Measurements from ENCODE around the gene C11orf91.

C11orf91 gene

DNA sequence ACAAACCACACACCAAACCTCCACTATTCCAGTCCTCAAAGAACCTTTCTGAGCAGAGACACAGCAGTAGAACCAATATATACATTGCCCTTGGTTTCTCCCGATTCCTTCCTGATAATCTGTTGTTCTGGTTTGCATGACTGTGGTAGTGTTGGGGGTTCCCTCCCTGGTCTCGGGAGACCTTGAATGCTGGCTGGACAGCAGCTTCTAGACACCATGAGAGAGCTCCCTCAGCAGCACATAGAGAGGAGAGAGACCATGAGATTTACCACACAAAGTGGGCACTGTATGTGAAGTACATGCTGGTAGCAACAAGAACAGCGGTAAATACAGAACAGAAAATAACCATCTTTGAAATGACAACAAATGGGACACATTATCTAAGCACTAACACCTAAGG, 2.6 kb downstream of the C11orf91 start:
- Mint-ChIP-seq H3K36me3 (ENCODE audit: low read depth) (no peaks in the 10 kb centered on the region), H3K4me3 (no peak overlapping the region), H3K27ac (peak overlapping the region in 2 of 3 experiments; percentile 4 to 5), H3K4me1 (peaks cover 45% of the 10 kb centered on the region), H3K27me3 (ENCODE audit: low read depth) (no peaks in the 10 kb centered on the region), H3K9me3 (no peaks in the 10 kb centered on the region)
- TF ChIP-seq, protein P1, sequence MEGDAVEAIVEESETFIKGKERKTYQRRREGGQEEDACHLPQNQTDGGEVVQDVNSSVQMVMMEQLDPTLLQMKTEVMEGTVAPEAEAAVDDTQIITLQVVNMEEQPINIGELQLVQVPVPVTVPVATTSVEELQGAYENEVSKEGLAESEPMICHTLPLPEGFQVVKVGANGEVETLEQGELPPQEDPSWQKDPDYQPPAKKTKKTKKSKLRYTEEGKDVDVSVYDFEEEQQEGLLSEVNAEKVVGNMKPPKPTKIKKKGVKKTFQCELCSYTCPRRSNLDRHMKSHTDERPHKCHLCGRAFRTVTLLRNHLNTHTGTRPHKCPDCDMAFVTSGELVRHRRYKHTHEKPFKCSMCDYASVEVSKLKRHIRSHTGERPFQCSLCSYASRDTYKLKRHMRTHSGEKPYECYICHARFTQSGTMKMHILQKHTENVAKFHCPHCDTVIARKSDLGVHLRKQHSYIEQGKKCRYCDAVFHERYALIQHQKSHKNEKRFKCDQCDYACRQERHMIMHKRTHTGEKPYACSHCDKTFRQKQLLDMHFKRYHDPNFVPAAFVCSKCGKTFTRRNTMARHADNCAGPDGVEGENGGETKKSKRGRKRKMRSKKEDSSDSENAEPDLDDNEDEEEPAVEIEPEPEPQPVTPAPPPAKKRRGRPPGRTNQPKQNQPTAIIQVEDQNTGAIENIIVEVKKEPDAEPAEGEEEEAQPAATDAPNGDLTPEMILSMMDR (IDR thresholded peaks at IDR 0.05; ENCODE audit: unreplicated experiment in 3 of 3), result no peak

DNA sequence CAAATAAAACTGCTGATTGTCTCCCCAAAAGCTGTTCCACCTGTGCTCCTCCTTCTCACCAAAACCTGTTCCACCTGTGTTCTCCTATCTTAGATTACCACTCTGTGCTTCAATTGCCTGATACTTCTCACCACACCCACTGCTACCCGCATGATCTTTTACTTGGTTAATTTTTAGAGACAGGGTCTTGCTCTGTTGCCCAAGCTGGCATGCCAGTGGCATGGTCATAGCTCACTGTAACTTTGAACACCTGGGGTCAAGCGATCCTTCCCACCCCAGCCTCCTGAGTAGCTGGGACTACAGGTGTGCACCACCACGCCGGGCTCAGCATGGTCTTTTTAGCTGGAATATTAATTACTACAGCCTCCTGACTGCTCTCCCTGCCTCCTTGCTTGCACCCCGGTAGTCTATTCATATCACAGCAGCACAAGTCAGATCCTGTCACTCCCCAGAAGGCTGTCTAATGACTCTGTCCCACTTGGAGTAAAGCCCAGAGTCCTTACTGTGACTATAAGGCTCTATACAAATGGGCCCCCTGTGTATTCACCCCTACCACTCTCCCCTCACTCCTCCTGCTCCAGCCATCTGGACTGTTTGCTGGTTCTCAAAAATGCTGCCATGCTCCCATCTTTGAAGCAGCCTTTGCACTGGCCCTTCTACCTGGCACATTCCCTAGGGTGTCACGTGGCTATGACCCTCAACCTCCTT, 3.5 kb downstream of the C11orf91 start:
- Mint-ChIP-seq H3K27ac (peak overlapping the region in 2 of 3 experiments; percentile 9 to 52), H3K27me3 (ENCODE audit: low read depth) (peaks cover 2% of the 10 kb centered on the region), H3K4me1 (peaks cover 47% of the 10 kb centered on the region), H3K4me3 (no peak overlapping the region), H3K36me3 (ENCODE audit: low read depth) (no peaks in the 10 kb centered on the region), H3K9me3 (no peaks in the 10 kb centered on the region)
- TF ChIP-seq, protein P1 (IDR thresholded peaks at IDR 0.05; ENCODE audit: unreplicated experiment in 3 of 3), result no peak

DNA sequence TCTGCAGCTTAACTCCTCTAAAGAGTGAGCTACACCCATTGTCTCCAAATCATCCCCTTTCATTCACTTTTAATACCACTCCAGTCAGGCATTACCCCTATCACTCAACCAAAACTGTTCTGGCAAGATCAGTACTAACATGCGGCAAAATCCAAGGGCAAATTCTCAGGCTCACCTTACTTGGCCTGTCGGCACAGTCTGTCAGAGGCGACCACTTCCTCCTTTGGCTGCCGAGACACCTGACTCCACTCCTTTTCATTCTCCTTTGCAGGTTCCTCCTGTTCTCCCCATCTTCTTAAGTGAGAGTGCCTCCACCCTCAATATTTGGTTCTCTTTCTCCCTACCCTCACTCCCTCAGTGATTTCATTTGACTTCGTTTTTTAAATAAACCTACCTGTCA, 4.2 kb downstream of the C11orf91 start:
- peaks cover 6% of the 10 kb centered on the region for H3K27me3 Mint-ChIP-seq (ENCODE audit: low read depth)
- no peaks in the 10 kb centered on the region for H3K36me3 Mint-ChIP-seq (ENCODE audit: low read depth)
- TF ChIP-seq, protein P1 (IDR thresholded peaks at IDR 0.05; ENCODE audit: unreplicated experiment in 3 of 3), result no peak
- H3K9me3 Mint-ChIP-seq, result no peaks in the 10 kb centered on the region
- H3K4me1 Mint-ChIP-seq, result peaks cover 47% of the 10 kb centered on the region
- H3K4me3 Mint-ChIP-seq, result no peak overlapping the region
- H3K27ac Mint-ChIP-seq, result peak overlapping the region in 2 of 3 experiments; percentile 8 to 9

DNA sequence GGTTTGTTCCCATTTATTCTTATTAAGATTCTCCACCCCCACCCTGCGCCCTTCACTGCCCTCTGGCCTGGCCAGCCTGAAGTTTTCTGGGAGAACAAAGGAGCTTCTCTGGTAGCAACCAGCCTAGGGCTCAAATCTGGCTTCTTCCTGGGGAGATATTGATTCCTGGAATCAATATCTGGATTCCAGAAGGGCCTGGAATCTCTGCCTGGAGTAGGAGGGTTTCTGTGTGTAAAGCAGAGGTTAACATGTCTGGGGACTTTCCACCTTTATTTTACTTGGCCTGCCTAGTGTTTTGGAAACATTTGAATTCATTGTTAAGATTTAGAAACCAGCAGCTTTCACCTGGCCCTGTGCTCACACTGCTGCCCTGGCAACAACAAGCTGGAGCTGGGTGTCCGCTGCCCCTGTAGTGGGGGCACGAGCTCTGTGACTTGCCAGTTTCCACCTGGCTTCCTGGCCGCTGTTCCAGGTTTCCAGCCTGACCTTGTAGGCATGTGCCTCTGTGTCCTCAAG, 5.5 kb downstream of the C11orf91 start:
- H3K9me3 Mint-ChIP-seq, result no peaks in the 10 kb centered on the region
- peaks cover 6% of the 10 kb centered on the region for H3K27me3 Mint-ChIP-seq (ENCODE audit: low read depth)

DNA sequence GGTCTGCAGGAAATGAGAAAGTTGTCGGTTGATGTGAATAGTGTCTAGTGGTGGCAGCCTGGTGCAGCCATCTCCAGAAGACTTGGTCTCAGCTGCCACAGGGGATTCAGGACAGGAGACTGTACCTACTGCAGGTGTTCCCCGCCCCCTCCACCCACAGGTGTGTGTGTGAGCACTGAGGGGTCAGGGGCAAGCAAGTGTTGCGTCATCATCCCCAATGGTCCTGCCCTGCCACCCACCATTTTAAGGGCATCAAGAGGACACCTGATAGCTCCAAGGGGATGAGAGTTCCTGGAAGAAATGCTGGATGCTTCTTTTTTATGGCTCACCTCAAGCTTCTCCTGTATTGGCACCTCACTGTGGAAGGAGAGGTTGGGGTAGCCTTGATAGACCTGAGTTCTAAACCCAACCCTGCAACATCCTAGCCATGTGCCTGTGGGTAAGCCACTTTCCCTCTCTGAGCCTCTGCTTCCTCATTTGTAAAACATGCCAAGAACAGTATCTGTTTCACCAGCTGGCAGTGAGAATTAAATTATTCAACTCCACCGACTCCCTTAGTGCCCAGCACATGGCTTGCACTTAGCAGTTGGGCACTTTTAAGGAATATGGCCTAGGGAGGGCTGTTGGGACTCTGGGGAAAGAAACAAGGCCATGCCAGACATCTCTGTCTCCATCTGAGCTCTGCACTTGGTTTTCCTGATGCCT, 6.1 kb downstream of the C11orf91 start:
- Mint-ChIP-seq H3K27ac (peak overlapping the region in 2 of 3 experiments; percentile 89 to 99), H3K4me1 (peaks cover 58% of the 10 kb centered on the region), H3K27me3 (ENCODE audit: low read depth) (peaks cover 6% of the 10 kb centered on the region), H3K4me3 (no peak overlapping the region), H3K36me3 (ENCODE audit: low read depth) (no peaks in the 10 kb centered on the region), H3K9me3 (no peaks in the 10 kb centered on the region)
- TF ChIP-seq, protein P1 (IDR thresholded peaks at IDR 0.05; ENCODE audit: unreplicated experiment in 3 of 3), result no peak

More for the DNA sequence above, 5.5 kb downstream of the C11orf91 start:
- Mint-ChIP-seq H3K36me3 (ENCODE audit: low read depth) (no peaks in the 10 kb centered on the region), H3K4me3 (no peak overlapping the region), H3K27ac (peak overlapping the region; percentile 67 to 89 (median 74)), H3K4me1 (peaks cover 55% of the 10 kb centered on the region)
- TF ChIP-seq, protein P1 (IDR thresholded peaks at IDR 0.05; ENCODE audit: unreplicated experiment in 3 of 3), result no peak
